GM19455 (cell line): ENCODE results near the gene EML6.
A peak's percentile ranks its signal among the peaks of the same experiment; 100 is the strongest.

Experiments used
- ATAC-seq: cut with Tn5 transposase; IDR thresholded peaks from one replicate; pipeline ENCODE4 v1.9.1; 2021; ENCODE audit not compliant: unreplicated experiment

The EML6 gene

DNA sequence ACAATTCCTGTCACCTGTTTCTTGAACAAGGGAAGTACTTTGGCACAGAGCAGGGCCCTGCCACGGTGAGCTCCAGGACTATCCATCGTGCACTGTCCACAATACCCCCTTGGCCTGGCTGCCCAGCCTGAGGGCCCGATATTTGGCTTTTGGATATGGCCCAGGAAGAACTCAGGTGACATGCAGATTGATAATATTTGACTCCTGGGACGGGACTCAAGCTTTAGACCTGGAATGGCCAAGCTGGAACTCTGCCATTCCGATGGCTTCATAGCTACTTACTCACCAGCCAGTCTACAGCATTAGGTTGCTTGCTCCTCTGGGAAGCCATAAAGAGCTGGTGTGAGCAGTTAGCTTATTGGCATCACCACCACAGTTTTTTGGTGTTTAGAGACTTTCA is 26.6 kb downstream of the EML6 start:
- no peak for ATAC-seq

DNA sequence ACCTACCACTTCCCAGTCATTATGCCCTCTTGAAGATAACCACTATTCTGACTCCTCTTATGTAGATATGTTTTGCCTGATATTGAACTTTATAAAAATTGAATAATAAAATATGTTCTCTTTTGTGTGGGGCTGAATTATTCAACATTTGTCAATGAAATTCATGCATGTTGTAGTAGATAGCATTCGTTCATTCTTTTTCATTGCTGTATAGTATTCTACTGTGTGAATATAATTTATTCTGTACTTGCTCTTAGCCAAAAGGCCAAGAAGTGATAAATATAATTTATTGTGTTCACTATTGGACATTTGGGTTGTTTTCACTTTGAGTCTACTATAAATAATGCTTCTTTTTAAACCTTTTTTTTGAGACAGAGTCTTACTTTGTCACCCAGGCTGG is 29.0 kb downstream of the EML6 start:
- no peak for ATAC-seq

DNA sequence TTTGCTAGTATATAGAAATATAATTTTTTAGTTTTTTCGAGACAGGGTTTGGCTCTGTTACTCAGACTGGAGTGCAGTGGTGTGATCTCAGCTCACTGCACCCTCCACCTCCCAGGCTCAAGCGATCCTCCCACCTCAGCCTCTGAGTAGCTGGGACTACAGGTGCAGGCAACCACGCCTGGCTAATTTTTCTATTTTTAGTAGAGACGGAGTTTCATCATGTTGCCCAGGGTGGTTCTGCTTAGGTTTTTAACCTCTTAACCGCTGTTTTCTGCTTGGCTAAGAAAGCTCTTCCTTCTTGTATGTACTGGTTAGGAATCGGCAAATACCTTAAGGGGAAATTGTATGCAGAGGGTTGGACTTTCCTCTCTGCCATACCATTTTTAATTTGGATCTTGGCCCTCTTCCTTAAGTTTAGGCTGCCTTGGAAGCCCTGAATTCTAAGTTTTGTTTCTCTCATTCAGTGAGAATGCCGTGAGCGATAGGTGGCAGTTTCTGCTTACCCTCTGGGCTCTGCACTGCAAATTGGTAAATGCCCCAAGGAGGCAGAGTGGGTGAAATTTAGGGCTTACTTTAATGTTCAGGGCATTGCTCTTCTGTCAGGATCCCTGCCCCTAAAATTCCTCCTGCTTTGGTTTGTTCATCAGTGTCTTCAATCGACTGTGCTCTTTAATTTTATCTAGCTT is 32.3 kb downstream of the EML6 start:
- peak; percentile 49 for ATAC-seq

DNA sequence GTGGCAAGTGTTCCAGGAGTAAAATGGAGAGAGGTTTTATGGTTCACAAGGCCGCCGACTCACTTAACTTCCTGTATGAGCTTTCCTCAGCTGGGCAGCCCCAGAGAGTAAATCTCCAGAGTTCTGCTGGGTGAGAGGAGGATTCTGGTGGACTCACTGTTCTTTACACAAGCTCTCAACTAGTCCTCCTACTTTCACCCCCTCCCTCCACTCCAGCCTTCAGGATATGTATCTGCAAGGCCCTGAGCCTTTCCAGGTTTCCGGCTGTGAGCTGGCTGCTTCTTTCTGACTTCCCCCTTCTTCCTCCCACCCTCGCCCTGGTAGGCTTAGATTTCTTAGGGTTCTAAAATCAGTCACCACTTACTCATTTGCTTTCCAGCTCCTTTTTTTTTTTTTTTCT is 34.0 kb downstream of the EML6 start:
- no peak for ATAC-seq

DNA sequence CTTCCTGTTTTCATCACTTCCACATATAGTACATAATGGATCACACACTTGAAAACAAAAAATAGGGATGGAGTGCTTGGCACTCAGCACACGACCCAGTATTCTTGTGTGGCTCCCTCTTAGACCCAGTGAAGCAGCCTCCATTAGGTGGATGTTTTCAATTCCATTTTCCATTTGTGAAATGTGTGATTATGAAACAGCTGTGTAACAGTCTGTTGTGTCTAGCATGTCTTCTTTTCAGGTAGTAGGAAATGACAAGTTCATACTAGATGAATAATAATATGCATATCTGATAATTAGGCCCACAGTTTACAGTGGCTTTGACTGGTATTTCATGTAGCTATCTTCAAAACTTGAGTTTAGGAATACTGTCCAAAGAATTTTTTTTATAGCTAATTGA is 35.5 kb downstream of the EML6 start:
- no peak for ATAC-seq

DNA sequence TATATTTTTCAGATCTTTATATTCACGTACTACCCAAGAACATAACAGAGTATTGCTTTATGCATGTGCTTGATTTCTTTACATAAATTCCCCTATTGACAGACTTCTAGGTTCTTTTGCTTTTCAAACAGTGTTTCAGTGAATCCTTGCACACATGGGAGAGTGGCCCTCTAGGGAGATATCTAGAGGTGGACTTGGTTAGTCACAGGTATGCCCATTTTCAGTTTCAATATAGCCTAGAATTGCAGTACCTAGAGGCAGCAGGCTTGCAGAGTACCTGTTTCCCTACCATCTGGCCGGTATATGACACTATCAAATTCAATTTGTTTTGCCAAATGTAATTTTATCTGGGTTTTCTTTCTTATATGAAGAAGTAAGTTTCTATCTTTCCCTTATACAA is 36.8 kb downstream of the EML6 start:
- no peak for ATAC-seq

DNA sequence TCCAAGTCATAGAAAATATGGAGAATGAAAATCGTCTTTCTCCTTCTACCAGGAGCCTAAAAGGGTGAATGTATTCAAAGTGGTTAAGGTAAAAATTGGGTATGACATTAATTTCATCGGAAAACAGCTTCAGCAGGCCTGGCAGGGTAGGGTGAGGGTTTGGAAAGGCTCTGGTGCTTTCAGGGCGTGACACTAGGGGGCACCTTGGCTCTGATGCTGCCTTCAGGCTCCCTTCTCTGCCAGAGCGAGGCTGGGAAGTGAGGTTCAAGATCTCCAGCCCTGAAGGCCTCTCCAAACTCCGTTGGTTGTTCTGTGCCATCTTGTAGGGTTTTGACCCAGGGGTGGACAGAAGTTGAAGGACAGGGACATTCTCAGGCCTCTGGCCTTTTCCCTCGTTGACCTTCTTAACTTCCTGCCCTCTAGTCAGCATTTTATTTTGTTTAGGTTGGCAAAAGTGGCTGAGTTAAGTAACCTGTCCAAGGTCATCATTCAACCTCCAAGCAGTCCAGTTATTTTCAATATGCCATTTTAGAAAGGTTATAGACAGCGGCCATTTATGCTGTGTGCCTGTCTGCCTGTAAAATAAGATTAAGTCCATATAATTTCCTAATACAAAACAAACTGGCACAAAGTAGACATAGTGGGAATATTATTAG is 40.3 kb downstream of the EML6 start:
- no peak for ATAC-seq

DNA sequence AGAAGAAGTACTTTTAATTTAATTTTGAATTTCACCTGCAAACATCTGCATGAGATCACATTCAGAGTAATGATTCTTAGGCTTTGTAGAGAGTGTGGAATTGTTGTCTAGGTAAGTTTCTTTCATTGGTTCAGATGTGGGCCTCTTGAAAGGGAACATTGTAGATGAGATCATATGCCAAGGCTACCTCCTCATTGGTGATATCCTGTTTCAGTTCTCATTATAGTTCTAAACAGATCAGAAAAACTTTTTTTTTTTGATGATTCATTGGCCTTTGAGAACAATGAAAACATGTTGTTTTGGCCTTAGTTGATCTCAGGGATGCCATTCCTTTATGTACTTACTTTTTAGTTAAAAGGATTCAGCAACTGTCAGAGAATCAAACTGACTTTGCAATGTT is 44.5 kb downstream of the EML6 start:
- no peak for ATAC-seq

DNA sequence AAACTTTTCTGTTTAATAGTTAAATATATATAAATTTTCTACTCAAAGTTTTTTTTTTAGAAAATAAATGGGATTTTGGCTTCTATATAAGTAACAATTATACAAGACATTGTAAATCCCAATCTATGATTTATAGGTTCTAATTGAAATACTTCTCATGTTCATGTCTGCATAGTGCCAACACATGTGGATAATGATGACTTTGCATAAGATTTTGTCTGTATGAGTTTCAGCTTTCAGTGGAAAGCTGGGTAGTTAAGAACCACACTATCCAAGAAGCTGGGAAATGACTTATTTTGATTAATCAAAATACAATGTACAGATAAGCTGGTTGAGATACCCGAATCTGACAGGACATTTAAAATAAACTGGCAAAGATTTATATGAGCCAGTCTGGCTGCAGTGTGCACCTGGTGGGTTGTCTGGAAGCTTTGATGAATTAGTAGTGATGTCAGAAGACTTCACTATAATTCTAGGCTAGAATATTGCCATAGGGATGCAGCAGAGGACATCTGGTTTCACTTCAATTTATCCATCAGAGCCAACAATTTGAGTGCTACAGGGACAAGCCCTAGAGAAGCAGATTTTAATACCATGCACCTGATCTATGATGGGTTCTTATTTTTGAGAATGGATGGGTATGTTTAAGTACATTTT is 45.4 kb downstream of the EML6 start:
- no peak for ATAC-seq

DNA sequence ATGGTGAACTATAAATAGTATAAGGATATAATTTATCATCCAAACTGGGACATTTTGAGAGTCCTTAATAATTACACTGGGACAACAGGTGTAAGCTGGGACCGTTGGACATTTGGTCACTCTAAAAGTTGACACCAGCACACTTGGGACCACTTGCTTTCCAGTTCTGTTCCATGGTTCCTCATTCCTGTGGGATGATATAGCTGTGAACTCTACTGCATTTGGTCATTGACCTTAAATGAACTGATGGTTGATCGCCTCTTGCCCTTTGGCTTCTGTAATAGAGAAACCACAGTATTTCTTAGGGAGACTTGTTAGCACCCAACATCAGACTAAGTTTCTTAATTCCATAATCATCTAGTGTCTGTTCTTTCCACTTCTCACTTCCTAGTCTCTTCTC is 46.7 kb downstream of the EML6 start:
- no peak for ATAC-seq

DNA sequence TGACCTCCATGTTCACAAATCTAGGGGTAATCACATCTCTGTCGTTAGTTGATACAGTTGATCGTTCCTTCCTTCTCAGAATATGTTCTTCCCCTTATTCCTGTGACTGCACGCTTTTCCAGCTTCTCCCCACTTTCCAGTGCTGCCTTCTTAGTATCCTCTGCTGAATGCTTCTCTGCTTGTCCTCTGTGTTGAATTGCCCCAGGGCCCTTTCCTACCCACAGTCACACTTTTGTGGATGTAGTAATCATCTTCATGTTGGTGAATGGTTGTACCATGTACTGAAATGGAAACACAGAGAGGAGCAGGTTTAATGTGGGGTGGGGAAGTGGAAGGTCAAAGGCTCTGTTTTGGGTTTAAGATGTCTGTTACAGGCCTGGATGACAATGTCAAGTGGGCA is 47.2 kb downstream of the EML6 start:
- ATAC-seq, result no peak

DNA sequence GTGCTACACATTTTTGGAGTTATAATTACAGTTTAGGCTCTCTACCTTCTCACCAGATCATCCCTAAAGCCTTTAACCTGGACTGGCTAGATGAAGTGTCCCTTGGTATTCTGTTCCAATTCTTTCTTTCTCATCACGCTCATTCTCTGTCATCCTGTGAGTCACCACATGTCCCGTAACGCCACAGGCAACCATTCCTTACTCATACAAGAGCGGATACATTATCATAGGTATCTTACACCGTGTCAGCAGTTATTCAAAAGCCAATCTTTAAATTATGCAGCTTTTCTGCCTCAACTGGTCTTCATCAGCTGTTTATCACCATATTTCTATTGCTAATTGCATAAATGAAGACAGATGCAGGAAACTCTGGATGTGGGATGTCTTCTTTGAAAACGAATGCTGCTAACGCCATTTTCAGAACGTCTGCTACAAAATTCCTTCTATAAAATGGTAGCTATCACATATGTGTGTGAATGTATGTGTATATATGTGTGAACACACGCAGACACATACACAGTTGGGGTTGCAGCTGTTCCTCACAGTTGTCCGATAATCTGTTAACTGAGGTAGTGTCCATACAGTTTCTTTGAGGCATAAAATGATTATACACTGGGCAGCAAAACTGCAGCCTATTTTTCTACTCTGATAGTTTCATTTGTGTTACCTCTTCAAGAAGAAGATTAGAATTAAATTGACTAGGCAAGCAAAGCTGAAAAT is 47.9 kb downstream of the EML6 start:
- no peak for ATAC-seq

DNA sequence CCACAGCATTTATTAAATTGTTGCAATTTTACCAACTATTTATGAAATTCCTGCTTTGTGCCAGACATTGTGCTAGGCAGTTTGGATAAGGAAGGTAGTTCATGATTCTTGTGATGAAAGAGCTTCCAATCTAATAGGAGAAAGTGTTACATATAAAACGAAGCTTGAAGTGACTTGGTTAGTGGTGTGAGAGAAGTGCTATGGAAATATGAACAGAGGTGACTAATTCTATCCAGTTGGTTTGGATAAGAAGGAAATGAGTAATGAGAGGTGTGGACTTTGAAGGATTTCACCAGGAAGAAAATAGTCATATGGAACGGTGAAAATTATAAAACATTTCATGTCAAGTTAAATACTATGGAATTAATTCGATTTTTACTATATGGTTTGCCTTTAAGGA is 48.6 kb downstream of the EML6 start:
- no peak for ATAC-seq

DNA sequence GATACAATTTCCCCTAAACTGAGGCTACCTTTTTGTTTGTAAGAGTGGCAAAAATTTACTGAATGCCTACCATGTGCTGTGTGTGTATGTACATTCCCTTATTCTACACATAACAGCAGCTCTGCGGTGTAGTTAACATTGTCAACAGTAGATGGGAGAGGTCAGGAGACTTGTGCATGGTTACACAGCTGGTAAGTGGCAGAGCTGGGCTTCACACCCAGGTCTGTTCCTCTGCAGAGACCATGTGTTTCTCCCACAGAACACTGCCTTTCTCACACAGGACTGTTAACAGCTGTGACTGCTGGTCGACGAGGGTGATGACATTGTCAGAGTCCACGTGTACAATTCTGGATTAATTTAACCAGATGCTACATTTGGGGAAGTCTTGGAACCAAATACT is 49.1 kb downstream of the EML6 start:
- no peak for ATAC-seq

DNA sequence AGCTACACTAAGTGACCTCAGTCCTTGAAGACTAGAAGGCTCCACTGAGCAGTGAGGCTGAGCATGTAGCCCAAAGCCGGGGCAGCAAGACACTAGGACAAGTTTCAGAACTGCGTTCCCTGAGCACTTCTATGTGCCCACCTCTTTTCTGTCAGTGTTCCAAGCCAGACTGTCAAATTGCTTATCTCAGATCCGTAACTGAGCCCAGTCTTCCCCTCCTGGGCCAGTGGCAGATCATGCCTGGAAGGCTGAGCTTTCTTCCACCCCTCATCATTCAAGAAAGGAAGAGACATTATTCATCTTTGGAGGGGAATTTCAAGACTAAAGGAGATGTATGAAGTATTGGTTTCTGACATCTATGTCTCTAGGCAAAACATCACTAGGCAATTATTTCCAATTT is 49.8 kb downstream of the EML6 start:
- ATAC-seq, result no peak

DNA sequence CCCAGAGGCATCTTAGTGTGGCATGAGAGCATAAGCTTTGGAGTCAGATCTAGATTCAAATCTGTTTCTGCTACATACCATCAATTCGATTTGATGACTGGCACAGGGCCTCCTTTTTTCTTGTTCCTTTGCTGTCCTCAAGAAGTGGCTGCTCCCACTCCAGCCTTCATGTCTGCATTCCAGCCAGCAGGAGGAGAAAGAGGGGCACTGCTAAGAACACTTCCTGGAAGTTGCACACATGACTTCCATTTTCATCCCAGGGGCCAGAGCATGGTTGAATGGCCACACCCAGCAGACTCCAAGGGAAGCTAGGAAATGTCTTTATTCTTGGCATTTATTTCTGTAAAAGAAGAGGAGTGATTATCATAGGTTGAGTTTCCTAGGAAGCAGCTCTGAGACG is 50.4 kb downstream of the EML6 start:
- ATAC-seq, result no peak

DNA sequence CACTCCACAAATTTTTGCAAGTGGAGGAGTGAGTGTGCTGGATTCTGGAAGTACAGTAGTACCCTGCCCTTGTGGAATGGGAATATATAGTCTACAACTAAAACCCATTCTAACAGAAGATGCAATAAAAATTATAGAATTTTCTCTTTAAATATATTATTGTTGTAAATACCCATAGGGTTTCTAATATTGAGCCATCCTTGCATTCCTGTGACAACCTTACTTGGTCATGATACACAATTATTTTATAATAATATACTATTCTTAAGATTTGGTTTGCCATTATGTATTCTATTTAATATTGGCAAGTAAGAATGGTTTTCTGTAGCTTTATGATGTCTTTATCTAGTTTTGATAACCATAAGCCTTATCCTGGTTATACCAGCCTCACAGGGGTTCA is 52.2 kb downstream of the EML6 start:
- ATAC-seq, result no peak

DNA sequence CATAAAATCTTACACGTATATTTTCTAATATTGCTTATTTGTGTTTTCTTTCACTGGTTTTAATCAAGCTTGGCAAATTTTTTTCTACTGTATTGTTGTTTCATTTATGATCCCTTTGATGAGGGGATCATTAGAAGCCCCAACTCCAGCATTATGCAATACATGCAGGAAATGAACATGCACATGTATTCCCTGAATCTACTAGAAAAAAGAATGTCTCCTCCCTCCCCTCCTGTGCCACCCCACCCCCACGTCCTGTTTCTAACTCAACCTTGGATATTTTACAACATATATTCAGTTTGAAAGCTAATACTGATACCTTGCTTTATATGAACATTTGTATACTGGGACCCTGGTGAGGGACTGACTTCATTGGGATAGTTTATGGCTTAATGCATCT is 53.0 kb downstream of the EML6 start:
- ATAC-seq, result no peak

DNA sequence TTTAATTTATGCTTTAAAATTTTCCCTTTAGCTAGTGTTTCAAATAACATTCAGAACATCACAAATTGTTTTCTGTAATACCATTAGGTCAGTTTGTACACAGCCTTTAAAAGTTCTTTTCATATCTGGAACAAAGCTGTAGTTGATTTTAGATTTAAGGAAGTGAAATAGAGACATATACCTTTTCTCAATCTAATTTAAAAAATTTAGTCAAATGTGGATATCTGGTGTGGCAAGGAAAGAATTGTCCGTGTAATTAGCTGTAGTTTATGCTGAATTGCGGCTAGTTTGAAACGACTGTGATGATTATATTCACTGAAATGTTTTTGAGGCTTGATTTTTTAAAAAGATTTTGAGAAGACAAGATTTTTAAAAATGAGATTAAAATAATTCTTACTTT is 59.9 kb downstream of the EML6 start:
- ATAC-seq, result no peak

DNA sequence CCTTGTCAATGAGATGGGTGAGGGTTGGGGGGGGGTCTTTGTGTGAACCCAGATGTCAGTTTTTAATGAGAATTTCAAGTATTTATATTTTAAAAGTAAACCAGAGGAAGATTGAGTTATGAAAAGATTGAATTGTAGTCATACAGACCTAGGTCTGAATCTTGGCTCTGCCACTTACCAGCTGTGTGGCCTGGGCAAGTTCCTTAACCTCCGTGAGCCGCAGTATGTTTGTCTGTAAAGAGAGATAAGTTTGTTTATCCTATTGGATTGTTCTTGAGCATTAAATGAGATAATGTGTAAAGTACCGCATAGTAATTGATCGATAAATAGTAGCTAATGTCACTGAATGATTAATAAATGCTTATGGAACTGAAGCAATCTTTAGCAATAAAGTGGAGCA is 63.8 kb downstream of the EML6 start:
- ATAC-seq, result no peak

DNA sequence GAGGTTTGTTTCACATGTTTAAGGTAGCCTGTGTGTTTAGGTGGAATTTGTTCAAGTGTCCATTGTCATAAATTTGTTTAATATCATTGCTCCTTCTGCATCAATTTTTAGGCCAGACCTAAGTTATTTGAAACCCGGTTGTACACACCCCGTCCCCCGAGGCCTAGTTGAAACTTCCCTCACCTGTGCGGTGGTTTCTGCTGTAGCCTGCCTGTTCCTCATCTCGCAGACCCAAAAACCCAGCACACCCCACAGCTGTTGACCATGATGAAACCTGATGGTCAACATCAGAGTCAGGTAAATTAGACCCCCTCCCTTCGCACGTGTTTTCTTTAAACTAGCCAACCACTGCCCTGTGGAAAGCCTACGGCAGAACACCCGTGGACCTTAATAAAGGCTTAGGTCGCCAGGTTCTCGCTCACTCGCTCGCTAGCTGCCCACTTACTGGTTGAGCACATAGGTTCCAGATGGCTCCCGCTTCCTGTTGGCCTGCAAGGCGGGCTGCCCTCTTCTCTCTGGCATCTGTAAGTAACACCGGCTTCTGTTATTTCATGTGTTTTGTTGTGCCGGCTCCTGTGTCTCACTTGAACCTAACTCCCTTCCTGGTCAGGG is 64.4 kb downstream of the EML6 start:
- no peak for ATAC-seq

DNA sequence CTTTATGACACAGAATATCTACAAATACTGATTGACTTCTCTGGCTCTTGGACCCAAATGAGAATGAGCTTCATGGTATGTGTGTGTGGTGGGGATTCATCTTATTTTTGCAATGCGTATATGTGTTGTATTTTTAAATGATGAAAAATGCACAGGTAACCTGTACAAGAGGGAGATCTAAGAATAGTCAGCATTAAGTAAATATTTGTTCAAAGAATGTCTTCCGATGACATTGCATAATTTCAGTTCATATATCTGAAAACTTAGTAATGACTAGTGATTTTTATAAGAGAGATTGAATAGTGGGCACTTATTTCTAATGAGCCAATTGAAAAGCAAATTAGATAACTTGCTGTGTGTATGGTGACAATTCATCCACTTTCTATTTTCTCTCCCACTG is 66.4 kb downstream of the EML6 start:
- no peak for ATAC-seq
